ENCODE results near the gene CAPZB.

DNA sequence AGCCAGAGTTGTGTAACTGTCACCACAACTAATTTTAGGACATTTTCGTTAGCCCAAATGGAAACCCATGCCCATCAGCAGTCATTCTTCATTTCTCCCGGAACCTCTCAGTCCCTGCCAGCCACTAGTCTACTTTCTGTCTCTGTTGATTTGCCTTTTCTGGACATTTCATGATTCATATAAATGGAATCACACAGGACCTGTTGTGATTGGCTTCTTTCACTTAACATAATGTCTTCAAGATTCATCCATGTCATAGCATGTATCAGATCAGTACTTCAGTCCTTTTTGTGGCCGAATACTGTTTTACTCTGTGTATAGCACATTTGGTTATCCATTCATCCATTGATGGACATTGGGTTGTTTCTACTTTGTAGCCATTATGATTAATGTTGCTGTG, 166.1 kb downstream of the CAPZB start:
- no peak for TF ChIP-seq POLR2A (IDR thresholded peaks at IDR 0.05; ENCODE audit: low read depth, low read length)
- no peak for TF ChIP-seq CTCF (conservative IDR thresholded peaks at IDR 0.05; ENCODE audit: low read depth, low read length)
- no peak for TF ChIP-seq RFX5 (IDR thresholded peaks at IDR 0.05; ENCODE audit: low read depth, low read length)
- TF ChIP-seq, protein P1, sequence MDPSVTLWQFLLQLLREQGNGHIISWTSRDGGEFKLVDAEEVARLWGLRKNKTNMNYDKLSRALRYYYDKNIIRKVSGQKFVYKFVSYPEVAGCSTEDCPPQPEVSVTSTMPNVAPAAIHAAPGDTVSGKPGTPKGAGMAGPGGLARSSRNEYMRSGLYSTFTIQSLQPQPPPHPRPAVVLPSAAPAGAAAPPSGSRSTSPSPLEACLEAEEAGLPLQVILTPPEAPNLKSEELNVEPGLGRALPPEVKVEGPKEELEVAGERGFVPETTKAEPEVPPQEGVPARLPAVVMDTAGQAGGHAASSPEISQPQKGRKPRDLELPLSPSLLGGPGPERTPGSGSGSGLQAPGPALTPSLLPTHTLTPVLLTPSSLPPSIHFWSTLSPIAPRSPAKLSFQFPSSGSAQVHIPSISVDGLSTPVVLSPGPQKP (IDR thresholded peaks at IDR 0.05; ENCODE audit: borderline replicate concordance, low read depth, low read length): no peak
- TF ChIP-seq, protein P2, sequence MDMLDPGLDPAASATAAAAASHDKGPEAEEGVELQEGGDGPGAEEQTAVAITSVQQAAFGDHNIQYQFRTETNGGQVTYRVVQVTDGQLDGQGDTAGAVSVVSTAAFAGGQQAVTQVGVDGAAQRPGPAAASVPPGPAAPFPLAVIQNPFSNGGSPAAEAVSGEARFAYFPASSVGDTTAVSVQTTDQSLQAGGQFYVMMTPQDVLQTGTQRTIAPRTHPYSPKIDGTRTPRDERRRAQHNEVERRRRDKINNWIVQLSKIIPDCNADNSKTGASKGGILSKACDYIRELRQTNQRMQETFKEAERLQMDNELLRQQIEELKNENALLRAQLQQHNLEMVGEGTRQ (IDR thresholded peaks at IDR 0.05; ENCODE audit: low read depth, low read length): no peak
- no peak for TF ChIP-seq MAFK (IDR thresholded peaks at IDR 0.05; ENCODE audit: low read depth, low read length)
- TF ChIP-seq CHD1 (IDR thresholded peaks at IDR 0.05; ENCODE audit: low read depth, low read length): no peak
- no peak for TF ChIP-seq FOS (IDR thresholded peaks at IDR 0.05; ENCODE audit: low read depth, low read length)
- TF ChIP-seq RAD21 (IDR thresholded peaks at IDR 0.05; ENCODE audit: low read length): no peak
- no peak for TF ChIP-seq BHLHE40 (IDR thresholded peaks at IDR 0.05; ENCODE audit: low read depth, low read length)
